GM21367 (cell line): Measurements from ENCODE around the gene UGT1A8.
"Not testable (repeated sequence)": the region's sequence is repeated elsewhere in the genome, so short reads cannot be mapped to it uniquely, and the experiment has no call there.

ENCODE experiments used
- ATAC-seq: cut with Tn5 transposase; IDR thresholded peaks from one replicate; pipeline ENCODE4 v1.9.1; 2021; ENCODE audit not compliant: unreplicated experiment

UGT1A8 gene

GRCh38 chr2:233681521-233682099 is 64.2 kb downstream of the UGT1A8 start, which contains the start of gene UGT1A7:
Gene UGT1A7 (plus strand): TSS chr2:233681901. CDS start chr2:233681938, 37 bp downstream.
- ATAC-seq: no peak

- no peak for ATAC-seq
Observed at GRCh38 chr2:233684640-233685039, 67.2 kb downstream of the UGT1A8 start.

GRCh38 chr2:233686928-233687327 is 69.5 kb downstream of the UGT1A8 start:
- no peak for ATAC-seq

GRCh38 chr2:233688341-233688740 is 70.9 kb downstream of the UGT1A8 start:
- ATAC-seq: no peak

- no peak for ATAC-seq
Observed at GRCh38 chr2:233689031-233689430, 71.6 kb downstream of the UGT1A8 start.

GRCh38 chr2:233689501-233689900 is 72.1 kb downstream of the UGT1A8 start:
- no peak for ATAC-seq

- ATAC-seq: no peak
Observed at GRCh38 chr2:233690444-233690843, 73.0 kb downstream of the UGT1A8 start.

GRCh38 chr2:233691443-233692433 is 74.3 kb downstream of the UGT1A8 start:
- ATAC-seq: no peak

- no peak for ATAC-seq
Observed at GRCh38 chr2:233692648-233693047, 75.2 kb downstream of the UGT1A8 start, which contains the start of gene UGT1A6. Gene UGT1A6 (plus strand): TSS chr2:233692890. CDS start chr2:233693005, 115 bp downstream.

- no peak for ATAC-seq
Observed at GRCh38 chr2:233693963-233694362, 76.5 kb downstream of the UGT1A8 start.

GRCh38 chr2:233698740-233699139 is 81.3 kb downstream of the UGT1A8 start:
- ATAC-seq: no peak

- no peak for ATAC-seq
Observed at GRCh38 chr2:233699424-233700027, 82.1 kb downstream of the UGT1A8 start.

- ATAC-seq: no peak
Observed at GRCh38 chr2:233700028-233700635, 82.7 kb downstream of the UGT1A8 start.

GRCh38 chr2:233700842-233701241 is 83.4 kb downstream of the UGT1A8 start:
- ATAC-seq: not testable (repeated sequence)

- no peak for ATAC-seq
Observed at GRCh38 chr2:233702238-233702637, 84.8 kb downstream of the UGT1A8 start.

- ATAC-seq: no peak
Observed at GRCh38 chr2:233705911-233706506, 88.6 kb downstream of the UGT1A8 start.

GRCh38 chr2:233706720-233707119 is 89.3 kb downstream of the UGT1A8 start:
- ATAC-seq: no peak

GRCh38 chr2:233707940-233708644 is 90.7 kb downstream of the UGT1A8 start:
- no peak for ATAC-seq

GRCh38 chr2:233708942-233709341 is 91.5 kb downstream of the UGT1A8 start:
- ATAC-seq: no peak
